Measurements from ENCODE around the gene SERP1.

- TF ChIP-seq POLR2AphosphoS5 (IDR thresholded peaks at IDR 0.05; ENCODE audit: low read depth): no peak
- no peak for TF ChIP-seq CTCF (IDR thresholded peaks at IDR 0.05; ENCODE audit: insufficient read depth, low read length)
- TF ChIP-seq GABPA (IDR thresholded peaks at IDR 0.05; ENCODE audit: low read depth): no peak
These were observed 10.5 kb upstream of the SERP1 start for GRCh38 chr3:150556792-150557191.

Data from HL-60 (cell line).